Gastrocnemius medialis (tissue), 4 donors: ENCODE measurements around the gene WDFY4.

Experiments
- POLR2A ChIP-seq, 2 donors: fragments of 450-650 bp; IDR thresholded peaks; one replicate each; pipeline ENCODE4 v1.6.1; 2017; ENCODE audit warnings: antibody characterized with exemption in 2 of 2, mild to moderate bottlenecking in 2 of 2, moderate library complexity in 2 of 2
- TF ChIP-seq, protein P1 (sequence below), 5 experiments: fragments of 450-650 bp in 3 of 5; fragments of 200-600 bp in 2 of 5; sonication (generic) in 2 of 5; IDR thresholded peaks in 4 of 5; conservative IDR thresholded peaks in 1 of 5; 1 replicate in 4 of 5; 2 replicates in 1 of 5; pipeline ENCODE4 v1.5.1; 2016 to 2019; ENCODE audit warnings: antibody characterized with exemption in 5 of 5, mild to moderate bottlenecking in 3 of 5, moderate library complexity in 3 of 5

- TF ChIP-seq, protein P1, sequence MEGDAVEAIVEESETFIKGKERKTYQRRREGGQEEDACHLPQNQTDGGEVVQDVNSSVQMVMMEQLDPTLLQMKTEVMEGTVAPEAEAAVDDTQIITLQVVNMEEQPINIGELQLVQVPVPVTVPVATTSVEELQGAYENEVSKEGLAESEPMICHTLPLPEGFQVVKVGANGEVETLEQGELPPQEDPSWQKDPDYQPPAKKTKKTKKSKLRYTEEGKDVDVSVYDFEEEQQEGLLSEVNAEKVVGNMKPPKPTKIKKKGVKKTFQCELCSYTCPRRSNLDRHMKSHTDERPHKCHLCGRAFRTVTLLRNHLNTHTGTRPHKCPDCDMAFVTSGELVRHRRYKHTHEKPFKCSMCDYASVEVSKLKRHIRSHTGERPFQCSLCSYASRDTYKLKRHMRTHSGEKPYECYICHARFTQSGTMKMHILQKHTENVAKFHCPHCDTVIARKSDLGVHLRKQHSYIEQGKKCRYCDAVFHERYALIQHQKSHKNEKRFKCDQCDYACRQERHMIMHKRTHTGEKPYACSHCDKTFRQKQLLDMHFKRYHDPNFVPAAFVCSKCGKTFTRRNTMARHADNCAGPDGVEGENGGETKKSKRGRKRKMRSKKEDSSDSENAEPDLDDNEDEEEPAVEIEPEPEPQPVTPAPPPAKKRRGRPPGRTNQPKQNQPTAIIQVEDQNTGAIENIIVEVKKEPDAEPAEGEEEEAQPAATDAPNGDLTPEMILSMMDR (IDR thresholded peaks at IDR 0.05 in 4 of 5, conservative IDR thresholded peaks at IDR 0.05 in 1 of 5): no peak
- no peak for TF ChIP-seq POLR2A (IDR thresholded peaks at IDR 0.05)
Measured at GRCh38 chr10:48776005-48776522, 91.4 kb downstream of the WDFY4 start.
